Measurements from ENCODE around the gene ADARB1. TPM values are rescaled to one million over a fixed set of nuclear protein-coding genes. Genes with fewer than 3 reads are reported as not detected.

Gene ADARB1
- polyA plus RNA-seq, 3 donors: 0.40 to 2.6 (median 1.0) TPM

DNA sequence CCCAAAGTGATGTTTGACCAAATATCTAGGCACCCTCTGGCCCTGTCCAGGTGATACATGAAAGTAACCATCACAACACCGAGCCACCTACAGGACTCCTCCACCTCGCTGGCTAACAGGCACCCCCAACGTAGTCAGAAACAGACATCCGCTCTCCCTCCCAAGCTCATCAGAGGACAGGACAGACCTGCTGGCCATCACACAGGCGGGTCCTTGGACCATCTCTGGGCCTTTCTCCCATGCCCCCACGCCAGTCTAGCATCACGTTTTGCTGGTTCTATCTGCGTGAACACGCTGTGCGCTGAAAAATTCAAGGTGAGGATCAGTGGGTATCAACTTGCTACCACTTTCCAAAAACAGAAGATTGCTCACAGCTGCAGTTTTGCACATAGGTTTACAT is 21.4 kb upstream of the ADARB1 start:
- H3K9me3 ChIP-seq (replicated peaks in 1 of 2; ENCODE audit: control insufficient read depth in 1 of 2, insufficient read depth in 1 of 2, low read length in 2 of 2): no peaks in the 10 kb centered on the region
- Mint-ChIP-seq H3K36me3 (no peaks in the 10 kb centered on the region), H3K4me3 (no peak overlapping the region), H3K27me3 (ENCODE audit: low read depth in 3 of 3) (peaks cover 17 to 37% (median 21%) of the 10 kb centered on the region in 3 donors), H3K9me3 (peaks cover 0 to under 1% (median 0%) of the 10 kb centered on the region in 7 donors), H3K27ac (no peak overlapping the region), H3K4me1 (peaks cover 3% of the 10 kb centered on the region)
- H3K9ac ChIP-seq (ENCODE audit: insufficient read depth, low read length, poor library complexity, severe bottlenecking): no peak overlapping the region
- H3K4me3 ChIP-seq (replicated peaks in 1 of 3; ENCODE audit: low read depth in 2 of 3, low read length in 3 of 3): no peak overlapping the region
- intact Hi-C loops (cut with micrococcal nuclease): no loop called here
- no peaks in the 10 kb centered on the region for H3K79me2 ChIP-seq (ENCODE audit: insufficient read depth, low read length)
- H3K27me3 ChIP-seq (ENCODE audit: control insufficient read depth in 2 of 2, insufficient read depth in 2 of 2, low read length in 2 of 2): no peaks in the 10 kb centered on the region
- no peak overlapping the region for H2AFZ ChIP-seq (ENCODE audit: insufficient read depth, low read depth, low read length, poor library complexity, severe bottlenecking)
- no peak for DNase-seq
- H3K27ac ChIP-seq (ENCODE audit: low read depth in 1 of 2, low read length in 2 of 2): no peak overlapping the region
- 98% methylated on average over 4 of the region's 10 CpGs for WGBS (ENCODE audit: insufficient coverage)
- no peaks in the 10 kb centered on the region for H3K36me3 ChIP-seq (replicated peaks in 1 of 2; ENCODE audit: control insufficient read depth in 1 of 2, insufficient read depth in 2 of 2, low read length in 2 of 2)
- no peaks in the 10 kb centered on the region for H3K4me1 ChIP-seq (ENCODE audit: control insufficient read depth in 1 of 2, insufficient read depth in 2 of 2, low read length in 2 of 2)
- H4K20me1 ChIP-seq (ENCODE audit: insufficient read depth, low read length): no peaks in the 10 kb centered on the region
- TF ChIP-seq CTCF (IDR thresholded peaks at IDR 0.05): no peak
- no peak overlapping the region for H3K4me2 ChIP-seq (replicated peaks; ENCODE audit: extremely low read depth, low read length, poor library complexity, severe bottlenecking)

- Histone ChIP-seq H4K20me1 (ENCODE audit: insufficient read depth, low read length) (no peaks in the 10 kb centered on the region), H2AFZ (ENCODE audit: insufficient read depth, low read depth, low read length, poor library complexity, severe bottlenecking) (no peak overlapping the region), H3K9me3 (replicated peaks in 1 of 2; ENCODE audit: control insufficient read depth in 1 of 2, insufficient read depth in 1 of 2, low read length in 2 of 2) (no peaks in the 10 kb centered on the region), H3K4me1 (ENCODE audit: control insufficient read depth in 1 of 2, insufficient read depth in 2 of 2, low read length in 2 of 2) (no peaks in the 10 kb centered on the region), H3K27ac (ENCODE audit: low read depth in 1 of 2, low read length in 2 of 2) (no peak overlapping the region), H3K79me2 (ENCODE audit: insufficient read depth, low read length) (no peaks in the 10 kb centered on the region), H3K36me3 (replicated peaks in 1 of 2; ENCODE audit: control insufficient read depth in 1 of 2, insufficient read depth in 2 of 2, low read length in 2 of 2) (no peaks in the 10 kb centered on the region), H3K9ac (ENCODE audit: insufficient read depth, low read length, poor library complexity, severe bottlenecking) (no peak overlapping the region), H3K4me2 (replicated peaks; ENCODE audit: extremely low read depth, low read length, poor library complexity, severe bottlenecking) (no peak overlapping the region), H3K4me3 (replicated peaks in 1 of 3; ENCODE audit: low read depth in 2 of 3, low read length in 3 of 3) (no peak overlapping the region), H3K27me3 (ENCODE audit: control insufficient read depth in 2 of 2, insufficient read depth in 2 of 2, low read length in 2 of 2) (no peaks in the 10 kb centered on the region)
- H3K36me3 Mint-ChIP-seq: no peaks in the 10 kb centered on the region
- H3K27ac Mint-ChIP-seq: peak overlapping the region in 2 of 7 donors; percentile 9 to 57
- WGBS (ENCODE audit: insufficient coverage): 92% methylated on average over 4 of the region's 8 CpGs
- H3K27me3 Mint-ChIP-seq (ENCODE audit: low read depth in 3 of 3): peaks cover 17 to 39% (median 20%) of the 10 kb centered on the region in 3 donors
- H3K9me3 Mint-ChIP-seq: no peaks in the 10 kb centered on the region
- intact Hi-C loops (cut with micrococcal nuclease): no loop called here
- H3K4me3 Mint-ChIP-seq: no peak overlapping the region
- TF ChIP-seq CTCF (IDR thresholded peaks at IDR 0.05): no peak
- no peak for DNase-seq
- H3K4me1 Mint-ChIP-seq: no peaks in the 10 kb centered on the region
Measured at GRCh38 chr21:45053561-45054226, 20.7 kb upstream of the ADARB1 start.

Data from CD14-positive monocyte (primary cell).